GM12872 (cell line): ENCODE measurements around the gene SDC4.

Experiments
- CTCF ChIP-seq: IDR thresholded peaks from 3 replicates; pipeline ENCODE4 v1.5.1; 2011; ENCODE audit warnings: low read depth, mild to moderate bottlenecking, low read length, moderate library complexity; ENCODE audit not compliant: insufficient read depth

The SDC4 gene

DNA sequence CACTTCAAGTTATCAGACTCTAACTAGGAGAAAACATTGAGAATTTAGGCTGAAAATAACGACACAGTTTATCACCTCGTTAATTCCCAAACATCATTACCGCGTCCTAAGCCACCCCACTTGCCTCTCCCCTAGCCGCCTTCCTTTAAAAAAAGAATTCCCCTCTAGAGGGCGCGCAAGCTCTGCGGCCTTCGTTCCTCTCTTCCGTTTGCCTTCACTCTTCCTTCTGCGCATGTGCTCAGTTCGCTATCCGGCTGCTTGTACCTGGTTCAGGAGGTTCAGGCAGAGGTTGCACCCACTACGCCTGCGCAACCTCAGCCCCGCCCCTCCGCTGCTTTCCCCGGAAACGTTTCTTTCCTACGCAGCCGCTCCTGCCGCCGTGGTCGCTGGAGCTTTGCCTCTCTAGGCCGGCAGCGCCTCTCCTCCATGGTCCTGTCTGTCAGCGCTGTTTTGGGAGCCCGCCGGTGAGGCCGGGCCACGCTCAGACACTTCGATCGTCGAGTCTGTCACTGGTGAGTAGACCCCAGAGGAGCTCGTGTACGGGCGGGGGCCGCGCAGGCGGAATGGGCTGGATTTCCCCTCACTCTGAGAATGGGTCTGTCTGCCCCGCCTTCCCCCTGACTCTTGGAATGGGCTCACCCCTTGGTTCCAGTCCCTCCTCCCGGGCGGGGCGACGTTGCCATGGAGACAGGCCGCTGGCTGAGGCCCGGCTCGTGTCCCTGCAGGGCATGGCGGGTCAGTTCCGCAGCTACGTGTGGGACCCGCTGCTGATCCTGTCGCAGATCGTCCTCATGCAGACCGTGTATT, 14.8 kb upstream of the SDC4 start, which contains the start of gene SYS1:
SYS1 (plus strand) TSS at position 353 of the 807 bp plus-strand sequence; CDS start at position 729, 376 bp downstream.
- TF ChIP-seq CTCF = peak; percentile 87

DNA sequence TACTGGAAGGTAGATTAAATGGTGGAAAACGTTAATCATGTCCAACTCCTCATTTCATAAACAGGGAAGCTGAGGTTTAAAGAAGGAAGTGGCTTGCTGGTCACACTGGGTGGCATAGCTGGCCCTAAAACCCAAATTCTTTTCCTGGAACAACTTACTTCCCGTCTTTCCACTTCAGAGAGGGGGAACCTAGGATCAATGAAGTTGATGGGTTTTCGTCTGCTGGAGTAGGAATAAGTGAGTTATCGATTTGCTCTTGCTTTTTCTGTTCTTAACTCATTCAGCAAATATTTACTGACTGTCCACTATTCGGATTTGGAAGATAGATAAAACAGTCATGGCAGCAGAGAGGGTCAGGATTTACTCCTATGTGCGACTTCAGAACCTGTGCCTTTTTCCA, 13.6 kb upstream of the SDC4 start:
- no peak for TF ChIP-seq CTCF

- no peak for TF ChIP-seq CTCF
Observed at GRCh38 chr20:45359406-45360148, 11.4 kb upstream of the SDC4 start.

GRCh38 chr20:45359069-45359405, 10.8 kb upstream of the SDC4 start:
- TF ChIP-seq CTCF = no peak

DNA sequence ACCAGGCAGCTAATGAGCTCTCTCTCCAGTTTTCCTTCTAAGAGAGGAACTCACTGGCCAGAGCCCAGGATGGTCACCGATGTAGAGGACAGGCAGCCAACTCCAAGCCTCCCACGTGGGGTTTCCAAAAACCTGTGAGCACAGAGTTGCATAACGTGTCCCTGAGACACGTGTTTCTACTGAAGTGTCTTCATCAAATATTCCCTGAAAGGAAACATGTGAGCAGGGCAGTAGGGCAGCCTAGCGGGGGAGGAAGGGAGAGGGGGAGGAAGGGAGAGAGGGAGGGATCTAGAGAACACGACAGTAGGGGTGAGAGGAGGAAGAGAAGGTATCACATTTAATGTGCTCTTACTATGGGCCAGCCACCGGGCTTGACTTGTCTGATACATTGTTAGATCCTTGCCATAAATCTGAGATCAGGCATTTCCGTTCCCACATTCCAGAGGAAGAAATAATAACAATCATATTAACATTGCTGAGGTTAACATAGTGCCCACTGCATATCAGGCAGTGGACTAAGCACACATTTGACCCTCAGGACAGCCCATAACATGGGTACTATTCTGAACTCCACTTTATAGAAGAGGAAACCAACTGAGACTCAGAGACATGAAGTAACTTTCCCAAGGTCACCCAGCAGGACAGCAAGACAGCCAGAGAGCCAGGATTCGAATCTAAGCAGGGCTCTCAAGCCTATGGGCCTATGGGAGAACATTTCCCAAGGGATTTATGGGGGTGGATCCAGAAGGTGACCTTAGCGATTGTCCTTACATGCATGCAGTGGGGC, 10.3 kb upstream of the SDC4 start:
- no peak for TF ChIP-seq CTCF

- no peak for TF ChIP-seq CTCF
Observed at GRCh38 chr20:45355209-45356084, 7.2 kb upstream of the SDC4 start.
